Uterus (tissue), 4 donors: ENCODE results near the gene RAC3. TPM values are rescaled to one million over a fixed set of nuclear protein-coding genes. Genes with fewer than 3 reads are reported as not detected.
A peak's percentile ranks its signal among the peaks of the same experiment; 100 is the strongest.

Experiments
- DNase-seq, 2 donors: peaks; one replicate each; pipeline ENCODE4 v3.0.0-alpha.2; 2019 to 2020
- H3K27ac ChIP-seq, 2 donors: fragments of 200-600 bp; sonication (generic); 1 replicate in 1 of 2; 2 replicates in 1 of 2; pipeline ENCODE4 v1.5.1; 2016 to 2018
- H3K27me3 ChIP-seq, 2 donors: fragments of 200-600 bp; sonication (generic); one replicate each; pipeline ENCODE4 v1.5.1; 2018 to 2019; ENCODE audit warnings: control low read depth in 1 of 2
- H3K36me3 ChIP-seq, 2 donors: fragments of 200-600 bp; sonication (generic); one replicate each; pipeline ENCODE4 v1.5.1; 2019; ENCODE audit warnings: control low read depth in 1 of 2
- H3K4me1 ChIP-seq, 2 donors: fragments of 200-600 bp; sonication (generic); one replicate each; pipeline ENCODE4 v1.5.1; 2018 to 2019; ENCODE audit warnings: control low read depth in 1 of 2
- H3K4me3 ChIP-seq, 2 donors: fragments of 200-600 bp; sonication (generic); 1 replicate in 1 of 2; 2 replicates in 1 of 2; pipeline ENCODE4 v1.5.1; 2018 to 2019; ENCODE audit warnings: mild to moderate bottlenecking in 1 of 2
- H3K9me3 ChIP-seq, 2 donors: fragments of 200-600 bp; sonication (generic); one replicate each; pipeline ENCODE4 v1.5.1; 2019; ENCODE audit warnings: control low read depth in 1 of 2
- CTCF ChIP-seq, 4 experiments: fragments of 200-600 bp in 2 of 4; fragments of 450-650 bp in 2 of 4; sonication (generic) in 2 of 4; IDR thresholded peaks; one replicate each; pipeline ENCODE4 v1.5.1; 2016 to 2019; ENCODE audit warnings: antibody characterized with exemption in 4 of 4, mild to moderate bottlenecking in 2 of 4, moderate library complexity in 1 of 4
- POLR2A ChIP-seq, 2 donors: fragments of 450-650 bp; IDR thresholded peaks; one replicate each; pipeline ENCODE4 v1.6.1; 2016; ENCODE audit warnings: antibody characterized with exemption in 2 of 2, mild to moderate bottlenecking in 1 of 2, moderate library complexity in 1 of 2
- intact Hi-C: fragments of 100-400 bp; cut with DNase I; formaldehyde crosslinking; loops from one replicate; pipeline ENCODE4 v1.15.1; 2023; ENCODE audit warnings: low total_unique reads
- total RNA-seq, 4 donors: library from RNA; depleted of rRNA in 3 of 4; stranded (reverse); fragments of >200 nt in 3 of 4; gene quantifications; one replicate each; pipeline versions ENCODE4 v1.1.0 to v1.2.4, GENCODE V29; 2014 to 2023
- donor health status: DM: yes; HTN: yes; CAD: no.

RAC3 gene
- total RNA-seq, 4 donors from 2014 or later, result 0.91 to 8.4 TPM; not detected in 2

DNA sequence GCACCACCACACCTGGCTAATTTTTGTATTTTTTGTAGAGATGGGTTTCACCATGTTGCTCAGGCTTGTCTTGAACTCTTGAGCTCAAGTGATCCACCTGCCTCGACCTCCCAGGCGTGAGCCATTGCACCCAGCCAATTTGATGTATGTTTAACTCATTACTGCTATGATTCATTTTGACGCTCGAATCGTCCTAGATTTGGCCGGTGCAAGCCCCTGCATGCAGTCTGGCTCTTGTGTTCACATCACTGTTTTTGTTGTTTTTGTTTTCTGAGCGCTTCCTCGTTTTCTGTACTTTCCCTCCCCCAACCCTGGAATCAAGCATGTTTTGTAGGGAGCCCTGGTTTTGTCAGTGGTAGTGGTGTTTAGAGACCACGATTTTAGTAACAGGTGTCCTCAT, 42.0 kb downstream of the RAC3 start:
- Histone ChIP-seq H3K4me3 (no peak overlapping the region), H3K27ac (no peak overlapping the region), H3K27me3 (no peaks in the 10 kb centered on the region), H3K36me3 (no peaks in the 10 kb centered on the region), H3K4me1 (no peaks in the 10 kb centered on the region), H3K9me3 (no peaks in the 10 kb centered on the region)
- intact Hi-C loops, result no loop called here
- TF ChIP-seq CTCF (IDR thresholded peaks at IDR 0.05) (no peak), POLR2A (IDR thresholded peaks at IDR 0.05) (no peak)
- DNase-seq, result no peak

GRCh38 chr17:82076018-82076784, 44.7 kb downstream of the RAC3 start:
- no peak for TF ChIP-seq POLR2A (IDR thresholded peaks at IDR 0.05)
- no peak for TF ChIP-seq CTCF (IDR thresholded peaks at IDR 0.05)
- no peak for DNase-seq
- Histone ChIP-seq H3K27ac (no peak overlapping the region), H3K36me3 (no peaks in the 10 kb centered on the region), H3K4me3 (no peak overlapping the region), H3K4me1 (no peaks in the 10 kb centered on the region), H3K9me3 (no peaks in the 10 kb centered on the region), H3K27me3 (no peaks in the 10 kb centered on the region)
- intact Hi-C loops, result no loop called here

- no peak for TF ChIP-seq POLR2A (IDR thresholded peaks at IDR 0.05)
- no peak for TF ChIP-seq CTCF (IDR thresholded peaks at IDR 0.05)
- Histone ChIP-seq H3K27ac (peak overlapping the region in 1 of 2 donors; percentile 37), H3K36me3 (no peaks in the 10 kb centered on the region), H3K9me3 (no peaks in the 10 kb centered on the region), H3K4me1 (no peaks in the 10 kb centered on the region), H3K27me3 (no peaks in the 10 kb centered on the region), H3K4me3 (no peak overlapping the region)
- intact Hi-C loops, result no loop called here
- no peak for DNase-seq
Measured at GRCh38 chr17:82076785-82077591, 45.5 kb downstream of the RAC3 start.

- TF ChIP-seq POLR2A (IDR thresholded peaks at IDR 0.05), result no peak
- peak in 1 of 4 experiments; percentile 31 for TF ChIP-seq CTCF (IDR thresholded peaks at IDR 0.05)
- intact Hi-C loops, result no loop called here
- Histone ChIP-seq H3K9me3 (no peaks in the 10 kb centered on the region), H3K4me1 (no peaks in the 10 kb centered on the region), H3K36me3 (no peaks in the 10 kb centered on the region), H3K4me3 (no peak overlapping the region), H3K27me3 (no peaks in the 10 kb centered on the region), H3K27ac (peak overlapping the region; percentile 37 to 52)
- peak; percentile 75 to 76 for DNase-seq
Measured at GRCh38 chr17:82077617-82078358, 46.3 kb downstream of the RAC3 start.
